ENCODE results near the gene DSCAML1.

Gene DSCAML1

GRCh38 chr11:117594721-117595120 lies 202.3 kb downstream of the DSCAML1 start:
- no peak for TF ChIP-seq CTCF (IDR thresholded peaks at IDR 0.05; ENCODE audit: insufficient read depth, low read depth, low read length, missing control alignments)
- DNase-seq (ENCODE audit: low read depth), result no peak
- H3K4me3 ChIP-seq (ENCODE audit: low read depth, low read length), result no peak overlapping the region

- H3K4me3 ChIP-seq (ENCODE audit: low read depth, low read length), result no peak overlapping the region
- no peak for TF ChIP-seq CTCF (IDR thresholded peaks at IDR 0.05; ENCODE audit: insufficient read depth, low read depth, low read length, missing control alignments)
- DNase-seq (ENCODE audit: low read depth), result no peak
Measured at GRCh38 chr11:117593065-117593464, 204.0 kb downstream of the DSCAML1 start.

GRCh38 chr11:117591316-117592039 lies 205.5 kb downstream of the DSCAML1 start:
- no peak for TF ChIP-seq CTCF (IDR thresholded peaks at IDR 0.05; ENCODE audit: insufficient read depth, low read depth, low read length, missing control alignments)

GRCh38 chr11:117589063-117589462 lies 208.0 kb downstream of the DSCAML1 start:
- DNase-seq (ENCODE audit: low read depth), result no peak
- H3K4me3 ChIP-seq (ENCODE audit: low read depth, low read length), result no peak overlapping the region
- no peak for TF ChIP-seq CTCF (IDR thresholded peaks at IDR 0.05; ENCODE audit: insufficient read depth, low read depth, low read length, missing control alignments)

More at GRCh38 chr11:117591316-117592039, 205.5 kb downstream of the DSCAML1 start:
- DNase-seq (ENCODE audit: low read depth), result no peak
- no peak overlapping the region for H3K4me3 ChIP-seq (ENCODE audit: low read depth, low read length)

DNA sequence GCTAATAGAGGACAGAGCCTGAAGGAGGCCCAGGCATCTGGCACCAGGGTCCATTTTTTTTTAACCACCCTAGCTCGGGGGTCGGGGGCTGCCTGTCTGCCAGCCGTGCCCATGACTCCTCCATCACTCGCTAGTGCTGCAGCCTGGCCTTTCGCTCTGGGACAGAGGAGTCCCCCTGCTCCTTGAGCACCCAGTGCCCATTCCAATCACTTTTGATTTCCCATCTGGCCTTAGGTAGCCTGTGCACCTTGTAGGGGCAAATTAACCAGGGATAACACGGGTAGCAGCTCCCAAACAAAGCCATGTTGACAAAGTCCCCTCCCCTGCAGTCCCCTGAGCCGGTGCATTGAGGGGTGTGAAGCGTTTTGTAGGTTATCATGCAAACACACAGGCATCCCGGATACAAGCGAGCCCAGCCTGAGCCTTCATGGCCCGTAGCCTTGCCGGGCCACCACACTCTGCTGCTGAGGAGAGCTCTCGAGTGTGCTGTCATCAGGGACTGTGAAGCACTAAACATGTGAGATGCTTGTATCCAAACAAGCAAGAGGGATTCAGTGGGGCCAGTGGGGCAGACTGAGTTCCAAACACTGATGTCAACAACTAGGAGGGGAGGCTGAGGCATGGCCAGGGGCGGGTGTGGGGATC lies 208.7 kb downstream of the DSCAML1 start:
- no peak for TF ChIP-seq CTCF (IDR thresholded peaks at IDR 0.05; ENCODE audit: insufficient read depth, low read depth, low read length, missing control alignments)
- H3K4me3 ChIP-seq (ENCODE audit: low read depth, low read length), result no peak overlapping the region
- DNase-seq (ENCODE audit: low read depth), result no peak

GRCh38 chr11:117587416-117587815 lies 209.6 kb downstream of the DSCAML1 start:
- no peak for TF ChIP-seq CTCF (IDR thresholded peaks at IDR 0.05; ENCODE audit: insufficient read depth, low read depth, low read length, missing control alignments)
- H3K4me3 ChIP-seq (ENCODE audit: low read depth, low read length), result no peak overlapping the region
- DNase-seq (ENCODE audit: low read depth), result no peak

All from GM12865 (cell line).